ENCODE measurements around the gene C20orf141. TPM values are rescaled to one million over a fixed set of nuclear protein-coding genes. Genes with fewer than 3 reads are reported as not detected.

Gene C20orf141
- total RNA-seq, 2 donors from 2014 or later, result 4.4 TPM; not detected in 1

- TF ChIP-seq POLR2A (IDR thresholded peaks at IDR 0.05) (no peak), POLR2AphosphoS5 (IDR thresholded peaks at IDR 0.05) (no peak)
- TF ChIP-seq, protein P1, sequence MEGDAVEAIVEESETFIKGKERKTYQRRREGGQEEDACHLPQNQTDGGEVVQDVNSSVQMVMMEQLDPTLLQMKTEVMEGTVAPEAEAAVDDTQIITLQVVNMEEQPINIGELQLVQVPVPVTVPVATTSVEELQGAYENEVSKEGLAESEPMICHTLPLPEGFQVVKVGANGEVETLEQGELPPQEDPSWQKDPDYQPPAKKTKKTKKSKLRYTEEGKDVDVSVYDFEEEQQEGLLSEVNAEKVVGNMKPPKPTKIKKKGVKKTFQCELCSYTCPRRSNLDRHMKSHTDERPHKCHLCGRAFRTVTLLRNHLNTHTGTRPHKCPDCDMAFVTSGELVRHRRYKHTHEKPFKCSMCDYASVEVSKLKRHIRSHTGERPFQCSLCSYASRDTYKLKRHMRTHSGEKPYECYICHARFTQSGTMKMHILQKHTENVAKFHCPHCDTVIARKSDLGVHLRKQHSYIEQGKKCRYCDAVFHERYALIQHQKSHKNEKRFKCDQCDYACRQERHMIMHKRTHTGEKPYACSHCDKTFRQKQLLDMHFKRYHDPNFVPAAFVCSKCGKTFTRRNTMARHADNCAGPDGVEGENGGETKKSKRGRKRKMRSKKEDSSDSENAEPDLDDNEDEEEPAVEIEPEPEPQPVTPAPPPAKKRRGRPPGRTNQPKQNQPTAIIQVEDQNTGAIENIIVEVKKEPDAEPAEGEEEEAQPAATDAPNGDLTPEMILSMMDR (IDR thresholded peaks at IDR 0.05), result no peak
- no peaks in the 10 kb centered on the region for H3K36me3 ChIP-seq
- no peak overlapping the region for H3K4me3 ChIP-seq
- H3K9me3 ChIP-seq, result no peaks in the 10 kb centered on the region
- no peak overlapping the region for H3K27ac ChIP-seq
- 90% methylated on average over 5 of the region's 5 CpGs for WGBS
- intact Hi-C loops (cut with DNase I), result no loop called here
- DNase-seq (ENCODE audit: low spot score), result no peak
- peaks cover 3% of the 10 kb centered on the region for H3K4me1 ChIP-seq (replicated peaks)
- H3K27me3 ChIP-seq (replicated peaks; ENCODE audit: insufficient read depth), result no peaks in the 10 kb centered on the region
Measured at GRCh38 chr20:2836035-2836434, 21.2 kb downstream of the C20orf141 start.

- H3K4me3 ChIP-seq, result no peak overlapping the region
- DNase-seq (ENCODE audit: low spot score), result no peak
- no peaks in the 10 kb centered on the region for H3K36me3 ChIP-seq
- H3K9me3 ChIP-seq, result no peaks in the 10 kb centered on the region
- intact Hi-C loops (cut with DNase I), result no loop called here
- H3K27ac ChIP-seq, result no peak overlapping the region
- H3K27me3 ChIP-seq (replicated peaks; ENCODE audit: insufficient read depth), result no peaks in the 10 kb centered on the region
- H3K4me1 ChIP-seq (replicated peaks), result peaks cover 3% of the 10 kb centered on the region
- 93% methylated on average over 6 of the region's 6 CpGs for WGBS
- TF ChIP-seq POLR2AphosphoS5 (IDR thresholded peaks at IDR 0.05) (no peak), POLR2A (IDR thresholded peaks at IDR 0.05) (no peak)
- TF ChIP-seq, protein P1 (IDR thresholded peaks at IDR 0.05), result no peak
Measured at GRCh38 chr20:2837221-2837960, 22.6 kb downstream of the C20orf141 start.

GRCh38 chr20:2838170-2838797 lies 23.5 kb downstream of the C20orf141 start:
- H3K27me3 ChIP-seq (replicated peaks; ENCODE audit: insufficient read depth), result no peaks in the 10 kb centered on the region
- H3K27ac ChIP-seq, result no peak overlapping the region
- H3K4me1 ChIP-seq (replicated peaks), result peaks cover 3% of the 10 kb centered on the region
- intact Hi-C loops (cut with DNase I), result no loop called here
- TF ChIP-seq, protein P1 (IDR thresholded peaks at IDR 0.05), result no peak
- TF ChIP-seq POLR2AphosphoS5 (IDR thresholded peaks at IDR 0.05), result no peak
- no peak for TF ChIP-seq POLR2A (IDR thresholded peaks at IDR 0.05)
- H3K9me3 ChIP-seq, result no peaks in the 10 kb centered on the region
- no peak for DNase-seq (ENCODE audit: low spot score)
- WGBS, result 97% methylated on average over 19 of the region's 19 CpGs
- no peak overlapping the region for H3K4me3 ChIP-seq
- H3K36me3 ChIP-seq, result no peaks in the 10 kb centered on the region

GRCh38 chr20:2838847-2839671 lies 24.3 kb downstream of the C20orf141 start:
- Histone ChIP-seq H3K9me3 (no peaks in the 10 kb centered on the region), H3K36me3 (no peaks in the 10 kb centered on the region), H3K27me3 (replicated peaks; ENCODE audit: insufficient read depth) (no peaks in the 10 kb centered on the region), H3K4me3 (no peak overlapping the region), H3K4me1 (replicated peaks) (peaks cover 3% of the 10 kb centered on the region), H3K27ac (no peak overlapping the region)
- TF ChIP-seq POLR2AphosphoS5 (IDR thresholded peaks at IDR 0.05) (no peak), POLR2A (IDR thresholded peaks at IDR 0.05) (no peak)
- TF ChIP-seq, protein P1 (IDR thresholded peaks at IDR 0.05), result no peak
- WGBS, result 93% methylated on average over 15 of the region's 15 CpGs
- no peak for DNase-seq (ENCODE audit: low spot score)
- intact Hi-C loops (cut with DNase I), result no loop called here
